ENCODE results near the gene C10orf62. TPM values are rescaled to one million over a fixed set of nuclear protein-coding genes. Genes with fewer than 3 reads are reported as not detected.
"Not testable (repeated sequence)": the region's sequence is repeated elsewhere in the genome, so short reads cannot be mapped to it uniquely, and the experiment has no call there.

The C10orf62 gene
- total RNA-seq, 2 experiments from 2014 or later = not detected

- no peak for DNase-seq
- POLR2A ChIA-PET = no interaction called here
- H3K36me3 Mint-ChIP-seq (ENCODE audit: low read depth) = no peaks in the 10 kb centered on the region
- intact Hi-C loops (cut with micrococcal nuclease) = no loop called here
- CTCF ChIA-PET = no interaction called here
- H3K27me3 Mint-ChIP-seq = no peaks in the 10 kb centered on the region
- peaks cover 17% of the 10 kb centered on the region for H3K4me1 Mint-ChIP-seq (ENCODE audit: low read depth)
- H3K9me3 Mint-ChIP-seq = no peaks in the 10 kb centered on the region
- TF ChIP-seq, protein P1, sequence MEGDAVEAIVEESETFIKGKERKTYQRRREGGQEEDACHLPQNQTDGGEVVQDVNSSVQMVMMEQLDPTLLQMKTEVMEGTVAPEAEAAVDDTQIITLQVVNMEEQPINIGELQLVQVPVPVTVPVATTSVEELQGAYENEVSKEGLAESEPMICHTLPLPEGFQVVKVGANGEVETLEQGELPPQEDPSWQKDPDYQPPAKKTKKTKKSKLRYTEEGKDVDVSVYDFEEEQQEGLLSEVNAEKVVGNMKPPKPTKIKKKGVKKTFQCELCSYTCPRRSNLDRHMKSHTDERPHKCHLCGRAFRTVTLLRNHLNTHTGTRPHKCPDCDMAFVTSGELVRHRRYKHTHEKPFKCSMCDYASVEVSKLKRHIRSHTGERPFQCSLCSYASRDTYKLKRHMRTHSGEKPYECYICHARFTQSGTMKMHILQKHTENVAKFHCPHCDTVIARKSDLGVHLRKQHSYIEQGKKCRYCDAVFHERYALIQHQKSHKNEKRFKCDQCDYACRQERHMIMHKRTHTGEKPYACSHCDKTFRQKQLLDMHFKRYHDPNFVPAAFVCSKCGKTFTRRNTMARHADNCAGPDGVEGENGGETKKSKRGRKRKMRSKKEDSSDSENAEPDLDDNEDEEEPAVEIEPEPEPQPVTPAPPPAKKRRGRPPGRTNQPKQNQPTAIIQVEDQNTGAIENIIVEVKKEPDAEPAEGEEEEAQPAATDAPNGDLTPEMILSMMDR (IDR thresholded peaks at IDR 0.05) = no peak
- H3K27ac Mint-ChIP-seq = no peak overlapping the region
- H3K4me3 Mint-ChIP-seq = no peak overlapping the region
- no peak for ATAC-seq
Measured at GRCh38 chr10:97635577-97635976, 46.1 kb downstream of the C10orf62 start.

GRCh38 chr10:97639090-97639489, 49.6 kb downstream of the C10orf62 start:
- Mint-ChIP-seq H3K4me1 (ENCODE audit: low read depth) (peaks cover 22% of the 10 kb centered on the region), H3K27ac (peak overlapping the region; percentile 34)
- DNase-seq; H3K36me3 Mint-ChIP-seq (ENCODE audit: low read depth); CTCF ChIA-PET; H3K27me3 Mint-ChIP-seq; H3K9me3 Mint-ChIP-seq; H3K4me3 Mint-ChIP-seq; ATAC-seq; intact Hi-C loops (cut with micrococcal nuclease): not testable (repeated sequence)
- POLR2A ChIA-PET = interaction anchor here (0.7 kb wide), 1 partner anchor 373 kb away, joined by 3 read pairs; no protein-coding TSS in a partner anchor

DNA sequence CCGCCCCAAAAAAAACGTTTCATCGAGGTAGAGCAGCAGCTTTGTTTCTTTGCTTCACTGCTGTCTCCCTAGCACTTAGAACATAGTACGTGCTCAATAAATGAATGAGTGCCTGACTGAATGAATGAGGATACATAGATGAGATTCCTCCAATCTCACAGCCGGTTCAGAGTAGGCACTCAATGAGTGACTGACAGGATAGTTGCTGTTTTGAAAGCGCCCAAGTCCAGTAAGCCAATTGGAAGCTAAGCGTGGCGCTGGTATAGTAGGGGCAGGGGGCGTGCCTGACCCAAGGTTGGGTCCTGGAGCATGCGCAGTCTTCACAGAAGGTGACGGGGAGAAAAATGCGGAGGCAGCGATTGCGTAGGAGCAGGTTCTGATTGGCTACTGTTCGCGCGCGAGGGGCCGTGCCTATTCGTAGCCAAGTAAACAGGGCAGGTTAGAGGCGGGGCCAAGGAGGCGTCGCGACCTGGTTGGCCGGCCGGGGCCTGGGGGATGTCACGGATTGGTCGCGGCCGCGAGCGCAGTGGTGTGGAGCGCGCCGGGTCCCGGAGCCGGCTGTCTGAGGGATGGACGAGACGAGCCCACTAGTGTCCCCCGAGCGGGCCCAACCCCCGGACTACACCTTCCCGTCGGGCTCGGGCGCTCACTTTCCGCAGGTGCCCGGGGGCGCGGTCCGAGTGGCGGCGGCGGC, 50.8 kb downstream of the C10orf62 start, which contains the start of gene PI4K2A:
Gene PI4K2A (plus strand): TSS at position 498 of the 694 bp plus-strand sequence. CDS start 72 bp downstream, at position 570.
- Mint-ChIP-seq H3K27ac (peak within 1 kb of the TSS; percentile 86), H3K27me3 (no peaks in the 10 kb centered on the region), H3K36me3 (ENCODE audit: low read depth) (peaks cover 10% of the 10 kb centered on the region), H3K4me1 (ENCODE audit: low read depth) (peaks cover 22% of the 10 kb centered on the region), H3K9me3 (no peaks in the 10 kb centered on the region), H3K4me3 (peak within 1 kb of the TSS; percentile 96)
- intact Hi-C loops (cut with micrococcal nuclease) = no loop called here
- TF ChIP-seq, protein P1 (IDR thresholded peaks at IDR 0.05) = no peak
- ChIA-PET CTCF (interaction anchor here (0.6 to 2.3 kb wide), 4 partner anchors 11 to 68 kb away, joined by 3 to 5 read pairs (median 4); partner anchors contain the start of gene ANKRD2), POLR2A (interaction anchor here (0.7 to 1.4 kb wide), 2 partner anchors 40 to 321 kb away, joined by 3 to 5 read pairs; no protein-coding TSS in a partner anchor)
- peak; percentile 98 for ATAC-seq
- peak; percentile 100 for DNase-seq

Other genes with a start within 250 kb of the C10orf62 start
- gene RRP12, start 188.4 kb upstream of the C10orf62 start, total RNA-seq = 10 to 100 TPM; 50.3 to 51.0 TPM
- gene PGAM1, start 163.5 kb upstream of the C10orf62 start, total RNA-seq = 1,000 to 10,000 TPM; 1,193 to 1,205 TPM
- gene EXOSC1, start 143.7 kb upstream of the C10orf62 start, total RNA-seq = 10 to 100 TPM; 43.3 to 49.2 TPM
- gene ZDHHC16, start 143.5 kb upstream of the C10orf62 start, total RNA-seq = 10 to 100 TPM; 23.8 to 25.2 TPM
- gene MMS19, start 91.3 kb upstream of the C10orf62 start, total RNA-seq = 100 to 1,000 TPM; 107 to 108 TPM
- 1 to 10 TPM; 1.6 to 2.1 TPM for gene UBTD1, start 90.8 kb upstream of the C10orf62 start, total RNA-seq
- not detected for gene ANKRD2, start 16.9 kb upstream of the C10orf62 start, total RNA-seq
- gene HOGA1, start 5.3 kb upstream of the C10orf62 start, total RNA-seq = not detected
- gene MORN4, start 43.8 kb downstream of the C10orf62 start, total RNA-seq = 1 to 10 TPM; 3.2 to 3.9 TPM
- gene PI4K2A, start 51.0 kb downstream of the C10orf62 start, total RNA-seq = 1 to 10 TPM; 8.4 to 8.5 TPM
- gene AVPI1, start 97.5 kb downstream of the C10orf62 start, total RNA-seq = 1 to 10 TPM; 2.5 to 3.0 TPM
- gene MARVELD1, start 124.0 kb downstream of the C10orf62 start, total RNA-seq = 1 to 10 TPM; 2.3 to 2.9 TPM
- 10 to 100 TPM; 18.1 to 20.1 TPM for gene ZFYVE27, start 147.4 kb downstream of the C10orf62 start, total RNA-seq
- under 1 TPM; 0.60 to 0.74 TPM for gene SFRP5, start 182.3 kb downstream of the C10orf62 start, total RNA-seq

All from activated CD8-positive, alpha-beta T cell treated with anti-CD3 and anti-CD28 coated beads for 36 hours (primary cell).